H1 (cell line): ENCODE data around the gene XAF1. TPM values are rescaled to one million over a fixed set of nuclear protein-coding genes. Genes with fewer than 3 reads are reported as not detected.
A peak's percentile ranks its signal among the peaks of the same experiment; 100 is the strongest.

Source experiments
- CTCF ChIA-PET: fragments of 300-600 bp; sonication (Branson Sonifier 250); formaldehyde crosslinking; loops from one replicate; lab custom pipeline; 2021; ENCODE audit not compliant: partially characterized antibody; lab: Charles Lee
- POLR2A ChIA-PET: fragments of 300-600 bp; sonication (Branson Sonifier 250); formaldehyde crosslinking; loops from one replicate; lab custom pipeline; 2021; ENCODE audit warnings: inconsistent platforms; ENCODE audit not compliant: partially characterized antibody; lab: Charles Lee
- DNase-seq, 2 experiments: peaks; one replicate each; pipeline versions ENCODE4 v3.0.0 to v3.0.0-alpha.2; 2010 to 2022; ENCODE audit warnings: low spot score in 2 of 2, low read depth in 1 of 2, mixed read lengths in 1 of 2
- FAIRE-seq: peaks from 2 replicates; lab custom pipeline; 2011; peaks lifted over from hg19 to GRCh38; lab: Jason Lieb, UNC
- H2AFZ ChIP-seq: 2 replicates; pipeline ENCODE4 v1.8.1; 2012; ENCODE audit warnings: low read length, inconsistent platforms
- H2AK5ac ChIP-seq: 2 replicates; pipeline ENCODE4 v1.6.1; 2013; ENCODE audit warnings: low read depth, low read length
- H2BK120ac ChIP-seq: replicated peaks from 2 replicates; pipeline ENCODE3; 2013; ENCODE audit warnings: low read depth, low read length, inconsistent platforms
- H2BK12ac ChIP-seq: 2 replicates; pipeline ENCODE4 v1.6.1; 2013; ENCODE audit warnings: low read depth, low read length
- H2BK15ac ChIP-seq: 2 replicates; pipeline ENCODE4 v1.6.1; 2013; ENCODE audit warnings: low read length
- H2BK20ac ChIP-seq: 2 replicates; pipeline ENCODE4 v1.6.1; 2013; ENCODE audit warnings: low read length
- H2BK5ac ChIP-seq: 2 replicates; pipeline ENCODE4 v1.6.1; 2013; ENCODE audit warnings: low read depth, low read length
- H3K14ac ChIP-seq: 2 replicates; pipeline ENCODE4 v1.6.1; 2013; ENCODE audit warnings: inconsistent platforms; ENCODE audit not compliant: insufficient read length
- H3K18ac ChIP-seq: 2 replicates; pipeline ENCODE4 v1.6.1; 2013; ENCODE audit warnings: low read length; ENCODE audit errors: extremely low read depth
- H3K23ac ChIP-seq: 2 replicates; pipeline ENCODE4 v1.6.1; 2013; ENCODE audit warnings: inconsistent platforms; ENCODE audit not compliant: insufficient read length
- H3K23me2 ChIP-seq: 2 replicates; pipeline ENCODE4 v1.6.1; 2013; ENCODE audit warnings: low read depth, low read length
- H3K27ac ChIP-seq: 2 replicates; pipeline ENCODE4 v1.6.1; 2011; ENCODE audit warnings: low read depth, low read length, inconsistent platforms
- H3K27me3 ChIP-seq, 4 experiments: replicated peaks in 1 of 4; 1 replicate in 1 of 4; 2 replicates in 3 of 4; pipeline versions ENCODE4 v1.6.1 to v1.8.1; 2011 to 2013; ENCODE audit warnings: low read length in 3 of 4, mild to moderate bottlenecking in 3 of 4, inconsistent platforms in 2 of 4, mixed read lengths in 2 of 4, moderate library complexity in 1 of 4; ENCODE audit not compliant: control insufficient read depth in 3 of 4, insufficient read depth in 3 of 4; ENCODE audit errors: extremely low read depth in 1 of 4
- H3K36me3 ChIP-seq, 4 experiments: 2 replicates each; pipeline versions ENCODE4 v1.6.1 to v1.8.1; 2011 to 2013; ENCODE audit warnings: mild to moderate bottlenecking in 4 of 4, low read length in 3 of 4, moderate library complexity in 2 of 4, control low read depth in 1 of 4, inconsistent platforms in 1 of 4; ENCODE audit not compliant: insufficient read depth in 4 of 4, control insufficient read depth in 2 of 4
- H3K4ac ChIP-seq: replicated peaks from 2 replicates; pipeline ENCODE3; 2013; ENCODE audit warnings: low read length, low read depth, mixed read lengths, inconsistent platforms; ENCODE audit not compliant: insufficient read length
- H3K4me1 ChIP-seq, 4 experiments: replicated peaks in 1 of 4; 1 replicate in 1 of 4; 2 replicates in 3 of 4; pipeline versions ENCODE4 v1.6.1 to v1.8.1; 2011 to 2013; ENCODE audit warnings: low read length in 3 of 4, inconsistent platforms in 2 of 4, mixed read lengths in 1 of 4; ENCODE audit not compliant: insufficient read depth in 4 of 4, control insufficient read depth in 3 of 4
- H3K4me2 ChIP-seq, 2 experiments: 2 replicates each; pipeline versions ENCODE4 v1.6.1 to v1.8.1; 2011 to 2013; ENCODE audit warnings: low read depth in 2 of 2, low read length in 2 of 2, control low read depth in 1 of 2, inconsistent platforms in 1 of 2, mild to moderate bottlenecking in 1 of 2; ENCODE audit not compliant: insufficient read depth in 1 of 2
- H3K4me3 ChIP-seq, 4 experiments: fragments of 200-600, 300-600 bp in 1 of 4; sonication (generic), shearing (Covaris generic), sonication (Bioruptor Twin) in 1 of 4; 2 replicates each; pipeline versions ENCODE4 v1.5.1 to v1.8.1; 2011 to 2016; ENCODE audit warnings: low read length in 4 of 4, low read depth in 3 of 4, control low read depth in 2 of 4, inconsistent platforms in 2 of 4, mild to moderate bottlenecking in 2 of 4, mixed read lengths in 1 of 4, moderate library complexity in 1 of 4; ENCODE audit not compliant: insufficient read depth in 2 of 4; ENCODE audit errors: extremely low read depth in 1 of 4
- H3K56ac ChIP-seq: replicated peaks from 2 replicates; pipeline ENCODE3; 2013; ENCODE audit warnings: low read depth, mild to moderate bottlenecking, mixed read lengths, low read length, inconsistent platforms; ENCODE audit not compliant: insufficient read length
- H3K79me1 ChIP-seq: 2 replicates; pipeline ENCODE4 v1.6.1; 2013; ENCODE audit warnings: low read depth, low read length, control low read depth
- H3K79me2 ChIP-seq, 2 experiments: 2 replicates each; pipeline versions ENCODE4 v1.6.1 to v1.8.1; 2012 to 2013; ENCODE audit warnings: low read length in 2 of 2, mild to moderate bottlenecking in 2 of 2, inconsistent platforms in 1 of 2; ENCODE audit not compliant: insufficient read depth in 2 of 2, control insufficient read depth in 1 of 2
- H3K9ac ChIP-seq, 4 experiments: replicated peaks in 1 of 4; 1 replicate in 1 of 4; 2 replicates in 3 of 4; pipeline versions ENCODE4 v1.6.1 to v1.8.1; 2011 to 2013; ENCODE audit warnings: low read depth in 3 of 4, low read length in 3 of 4, control low read depth in 2 of 4, mild to moderate bottlenecking in 2 of 4, moderate library complexity in 2 of 4, inconsistent platforms in 1 of 4; ENCODE audit errors: extremely low read depth in 1 of 4
- H3K9me3 ChIP-seq, 2 experiments: 2 replicates each; pipeline versions ENCODE4 v1.6.1 to v1.8.1; 2012 to 2013; ENCODE audit warnings: mild to moderate bottlenecking in 2 of 2, moderate library complexity in 2 of 2, control low read depth in 1 of 2, inconsistent platforms in 1 of 2, low read depth in 1 of 2, low read length in 1 of 2, mixed read lengths in 1 of 2; ENCODE audit not compliant: insufficient read depth in 2 of 2
- H4K20me1 ChIP-seq, 2 experiments: replicated peaks in 1 of 2; 2 replicates each; pipeline versions ENCODE3 to v1.8.1; 2011 to 2013; ENCODE audit warnings: inconsistent platforms in 2 of 2, low read length in 2 of 2, mild to moderate bottlenecking in 1 of 2; ENCODE audit not compliant: insufficient read depth in 2 of 2, control insufficient read depth in 1 of 2
- H4K5ac ChIP-seq: 2 replicates; pipeline ENCODE4 v1.6.1; 2013; ENCODE audit warnings: low read length, low read depth, mixed read lengths, inconsistent platforms; ENCODE audit not compliant: insufficient read length
- H4K8ac ChIP-seq: 2 replicates; pipeline ENCODE4 v1.8.0; 2013; ENCODE audit warnings: mild to moderate bottlenecking, moderate library complexity, low read length, inconsistent platforms; ENCODE audit not compliant: insufficient read depth; ENCODE audit errors: extremely low read depth
- H4K91ac ChIP-seq: replicated peaks from 2 replicates; pipeline ENCODE3; 2013; ENCODE audit warnings: low read length, mixed read lengths, inconsistent platforms; ENCODE audit not compliant: insufficient read length
- BRCA1 ChIP-seq: IDR thresholded peaks from 2 replicates; pipeline ENCODE4 v1.6.1; 2012; ENCODE audit warnings: low read depth, low read length, improper control_type of control experiment
- CHD1 ChIP-seq: IDR thresholded peaks from 2 replicates; pipeline ENCODE4 v1.6.1; 2012; ENCODE audit warnings: low read depth, low read length, improper control_type of control experiment
- SUZ12 ChIP-seq: fragments of 200-600 bp; sonication (generic); IDR thresholded peaks from 2 replicates; pipeline ENCODE4 v1.6.1; 2012; ENCODE audit warnings: mild to moderate bottlenecking, inconsistent platforms, low read length, moderate library complexity, mixed read lengths
- TEAD4 ChIP-seq: IDR thresholded peaks from 2 replicates; pipeline ENCODE4 v1.6.1; 2012; ENCODE audit warnings: low read depth, low read length, inconsistent platforms, mixed read lengths
- WGBS, 2 experiments: shearing (Covaris generic) in 1 of 2; methylation state at CpG; one replicate each; pipeline versions ENCODE4 v1.1.6 to v1.1.7; 2013 to 2015; ENCODE audit warnings: low lambda C conversion rate in 2 of 2, mixed read lengths in 2 of 2, inconsistent platforms in 1 of 2, low coverage in 1 of 2, missing lambda C conversion rate in 1 of 2; ENCODE audit not compliant: insufficient replicate concordance in 2 of 2, insufficient coverage in 1 of 2, insufficient read length in 1 of 2; ENCODE audit errors: extremely low coverage in 1 of 2, missing lambda C conversion rate in 1 of 2; 5-methylcytosine and 5-hydroxymethylcytosine counted together
- polyA plus RNA-seq, 7 experiments: library from polyadenylated mRNA; depleted of rRNA in 3 of 7; stranded (reverse) in 5 of 7; unstranded in 2 of 7; fragments of >200 nt in 5 of 7; fragments of 200-250 nt in 2 of 7; gene quantifications; 1 replicate in 5 of 7; 2 replicates in 1 of 7; 4 replicates in 1 of 7; pipeline versions ENCODE4 v1.2.1 to v1.2.3, GENCODE V29; 2011 to 2013; ENCODE audit warnings: missing spikeins in 2 of 7, mixed read lengths in 2 of 7
- total RNA-seq: library from RNA; stranded (reverse); fragmentation: NEBNext Ultra II Directional; extraction: Animal tissue kit (Norgen Biotek cat#: 25700); gene quantifications from 2 replicates; pipeline ENCODE4 v1.2.1, GENCODE V29; 2021

XAF1 gene
- total and polyA plus RNA-seq, 2 of the 8 experiments (the other 6 are each of a cell fraction or from before 2014, with no cell fraction given), result not detected

- Histone ChIP-seq H3K79me1 (no peaks in the 10 kb centered on the region; the same call in 1 of the 2 replicates), H3K18ac (peak overlapping the region; percentile 78), H4K20me1 (no peaks in the 10 kb centered on the region), H3K9ac (no peak overlapping the region), H2BK12ac (peak overlapping the region; percentile 95; the same call in 1 of the 2 replicates), H3K4me1 (peaks cover 0 to 12% (median 9%) of the 10 kb centered on the region in 4 experiments; a peak in 6 of 7 replicates), H4K5ac (no peak overlapping the region), H3K79me2 (no peaks in the 10 kb centered on the region), H3K4me3 (peak overlapping the region; percentile 39 to 68 (median 60)), H2BK20ac (no peak overlapping the region), H2AK5ac (no peak overlapping the region), H3K56ac (no peak overlapping the region), H3K27me3 (peaks cover 9 to 38% (median 31%) of the 10 kb centered on the region in 4 experiments), H4K91ac (no peak overlapping the region), H3K36me3 (no peaks in the 10 kb centered on the region), H3K27ac (no peak overlapping the region), H2BK5ac (no peak overlapping the region; the same call in 1 of the 2 replicates), H2BK15ac (peak overlapping the region; percentile 1; the same call in 1 of the 2 replicates), H3K9me3 (no peaks in the 10 kb centered on the region), H2AFZ (0 out of 2 replicates have a peak overlapping the region, but pooled peaks have one; percentile 11), H3K4me2 (peak overlapping the region; percentile 78 to 93), H4K8ac (no peak overlapping the region), H3K4ac (no peak overlapping the region), H3K23me2 (peaks cover 19% of the 10 kb centered on the region; the same call in 1 of the 2 replicates), H2BK120ac (no peak overlapping the region), H3K14ac (no peak overlapping the region), H3K23ac (no peak overlapping the region)
- DNase-seq (no peak), FAIRE-seq (no peak)
- POLR2A ChIA-PET, result interaction anchor here (1.6 kb wide), 1 partner anchor 11 kb away, joined by 5 read pairs; no protein-coding TSS in a partner anchor
- TF ChIP-seq CHD1 (no peak), BRCA1 (no peak), TEAD4 (no peak), SUZ12 (0 out of 2 replicates have a peak, but pooled peaks have one; percentile 32)
- CTCF ChIA-PET, result interaction anchor here (0.6 to 7.0 kb wide), 26 partner anchors 11 to 478 kb away, joined by 3 to 72 read pairs (median 4); no protein-coding TSS in a partner anchor
- 17% methylated on average over 14 of the region's 14 CpGs; no CpG with 5 or more reads in 1 of the 2 experiments for WGBS, 2 experiments
Measured at GRCh38 chr17:6712854-6713129, 43.1 kb upstream of the XAF1 start.
